Caco-2 (cell line): ENCODE results near the gene UBA5. TPM values are rescaled to one million over a fixed set of nuclear protein-coding genes. Genes with fewer than 3 reads are reported as not detected.

Experiments
- BruUV-seq: library from RNA; stranded (reverse); fragments of 400-500 nt; replicated peaks from 2 replicates; lab custom pipeline; 2021; lab: Mats Ljungman, UMichigan
- CTCF ChIA-PET: fragments of 300-600 bp; sonication (Branson Sonifier 250); formaldehyde crosslinking; loops from one replicate; lab custom pipeline; 2022; ENCODE audit warnings: antibody characterized with exemption; lab: Charles Lee
- POLR2A ChIA-PET: fragments of 300-600 bp; sonication (Branson Sonifier 250); formaldehyde crosslinking; loops from one replicate; lab custom pipeline; 2022; ENCODE audit warnings: antibody characterized with exemption; lab: Charles Lee
- DNase-seq, 2 experiments: peaks; one replicate each; pipeline versions ENCODE4 v3.0.0 to v3.0.0-alpha.2; 2020 to 2022
- H3K27me3 ChIP-seq: replicated peaks from 2 replicates; pipeline ENCODE4 v1.6.0; 2011; ENCODE audit warnings: low read length; ENCODE audit not compliant: control insufficient read depth, insufficient read depth
- H3K36me3 ChIP-seq: 2 replicates; pipeline ENCODE4 v1.5.1; 2011; ENCODE audit warnings: low read length; ENCODE audit not compliant: control insufficient read depth, insufficient read depth
- H3K4me1 ChIP-seq: fragments of 250-450 bp; sonication (Bioruptor Pico); 2 replicates; pipeline ENCODE4 v1.5.1; 2020; ENCODE audit warnings: mild to moderate bottlenecking
- H3K4me3 ChIP-seq: 2 replicates; pipeline ENCODE4 v1.5.1; 2011; ENCODE audit warnings: low read depth, mild to moderate bottlenecking, control low read depth, low read length
- H3K9me3 ChIP-seq: fragments of 250-450 bp; sonication (Bioruptor Pico); 2 replicates; pipeline ENCODE4 v1.5.1; 2020; ENCODE audit warnings: mild to moderate bottlenecking, moderate library complexity
- H3K27ac Mint-ChIP-seq: one replicate; pipeline ENCODE4 v1.8.0; 2022; ENCODE audit warnings: mixed read lengths; ENCODE audit not compliant: unreplicated experiment
- H3K27me3 Mint-ChIP-seq: one replicate; pipeline ENCODE4 v1.8.0; 2022; ENCODE audit warnings: mixed read lengths; ENCODE audit not compliant: insufficient read depth, unreplicated experiment
- H3K36me3 Mint-ChIP-seq: one replicate; pipeline ENCODE4 v1.8.0; 2022; ENCODE audit warnings: mild to moderate bottlenecking, mixed read lengths; ENCODE audit not compliant: insufficient read depth, unreplicated experiment
- H3K4me1 Mint-ChIP-seq: one replicate; pipeline ENCODE4 v1.8.0; 2022; ENCODE audit warnings: low read depth, mixed read lengths; ENCODE audit not compliant: unreplicated experiment
- H3K4me3 Mint-ChIP-seq: one replicate; pipeline ENCODE4 v1.8.0; 2022; ENCODE audit warnings: mild to moderate bottlenecking, moderate library complexity, mixed read lengths; ENCODE audit not compliant: unreplicated experiment
- H3K9me3 Mint-ChIP-seq: one replicate; pipeline ENCODE4 v1.8.0; 2022; ENCODE audit warnings: mixed read lengths; ENCODE audit not compliant: unreplicated experiment
- CTCF ChIP-seq, 2 experiments: fragments of 200-600 bp in 1 of 2; IDR thresholded peaks; 1 replicate in 1 of 2; 2 replicates in 1 of 2; pipeline versions ENCODE4 v1.5.1 to v1.8.0; 2011 to 2022; ENCODE audit warnings: antibody characterized with exemption in 1 of 2, control low read depth in 1 of 2, inconsistent platforms in 1 of 2, low read depth in 1 of 2, low read length in 1 of 2, mild to moderate bottlenecking in 1 of 2, moderate library complexity in 1 of 2; ENCODE audit not compliant: insufficient read depth in 1 of 2, severe bottlenecking in 1 of 2, unreplicated experiment in 1 of 2
- intact Hi-C: fragments of 100-400 bp; cut with micrococcal nuclease; formaldehyde crosslinking; loops from one replicate; pipeline ENCODE4 v1.10.0; 2022; ENCODE audit not compliant: unreplicated experiment
- total RNA-seq: library from RNA; stranded (reverse); gene quantifications from 2 replicates; pipeline ENCODE4 v1.2.3, GENCODE V29; 2022

The UBA5 gene
- total RNA-seq, 1 experiment from 2014 or later = 47.6 TPM

- no peak for TF ChIP-seq CTCF (IDR thresholded peaks at IDR 0.05; ENCODE audit: insufficient read depth in 1 of 2, low read depth in 1 of 2, low read length in 1 of 2, severe bottlenecking in 1 of 2, unreplicated experiment in 1 of 2)
- Mint-ChIP-seq H3K27me3 (no peaks in the 10 kb centered on the region), H3K36me3 (peaks cover 21% of the 10 kb centered on the region), H3K4me3 (no peak overlapping the region), H3K27ac (no peak overlapping the region), H3K4me1 (no peaks in the 10 kb centered on the region), H3K9me3 (no peaks in the 10 kb centered on the region)
- Histone ChIP-seq H3K4me1 (no peaks in the 10 kb centered on the region), H3K36me3 (peaks cover 2% of the 10 kb centered on the region; the same call in 1 of the 2 replicates), H3K27me3 (no peaks in the 10 kb centered on the region), H3K9me3 (no peaks in the 10 kb centered on the region), H3K4me3 (no peak overlapping the region)
- ChIA-PET CTCF (no interaction called here), POLR2A (no interaction called here)
- no peak for DNase-seq
- intact Hi-C loops = no loop called here
- no TSS peak for BruUV-seq
Observed at GRCh38 chr3:132694991-132695390, 34.9 kb downstream of the UBA5 start.

GRCh38 chr3:132695422-132695821 is 35.3 kb downstream of the UBA5 start:
- intact Hi-C loops = no loop called here
- no peaks in the 10 kb centered on the region for H3K27me3 ChIP-seq
- ChIA-PET CTCF (no interaction called here), POLR2A (no interaction called here)
- no peaks in the 10 kb centered on the region for H3K4me1 ChIP-seq
- BruUV-seq = no TSS peak
- H3K9me3 Mint-ChIP-seq = no peaks in the 10 kb centered on the region
- TF ChIP-seq CTCF (IDR thresholded peaks at IDR 0.05; ENCODE audit: insufficient read depth in 1 of 2, low read depth in 1 of 2, low read length in 1 of 2, severe bottlenecking in 1 of 2, unreplicated experiment in 1 of 2) = no peak
- no peaks in the 10 kb centered on the region for H3K9me3 ChIP-seq
- H3K27ac Mint-ChIP-seq = no peak overlapping the region
- peaks cover 2% of the 10 kb centered on the region; the same call in 1 of the 2 replicates for H3K36me3 ChIP-seq
- no peak overlapping the region for H3K4me3 Mint-ChIP-seq
- no peaks in the 10 kb centered on the region for H3K4me1 Mint-ChIP-seq
- DNase-seq = no peak
- H3K4me3 ChIP-seq = no peak overlapping the region
- peaks cover 21% of the 10 kb centered on the region for H3K36me3 Mint-ChIP-seq
- H3K27me3 Mint-ChIP-seq = no peaks in the 10 kb centered on the region

- Histone ChIP-seq H3K27me3 (no peaks in the 10 kb centered on the region), H3K36me3 (no peaks in the 10 kb centered on the region), H3K4me1 (no peaks in the 10 kb centered on the region), H3K9me3 (no peaks in the 10 kb centered on the region), H3K4me3 (no peak overlapping the region)
- Mint-ChIP-seq H3K4me1 (no peaks in the 10 kb centered on the region), H3K27me3 (no peaks in the 10 kb centered on the region), H3K27ac (no peak overlapping the region), H3K4me3 (no peak overlapping the region), H3K36me3 (peaks cover 31% of the 10 kb centered on the region), H3K9me3 (no peaks in the 10 kb centered on the region)
- TF ChIP-seq CTCF (IDR thresholded peaks at IDR 0.05; ENCODE audit: insufficient read depth in 1 of 2, low read depth in 1 of 2, low read length in 1 of 2, severe bottlenecking in 1 of 2, unreplicated experiment in 1 of 2) = no peak
- BruUV-seq = no TSS peak
- ChIA-PET CTCF (no interaction called here), POLR2A (no interaction called here)
- DNase-seq = no peak
- intact Hi-C loops = no loop called here
Observed at GRCh38 chr3:132703733-132704132, 43.6 kb downstream of the UBA5 start.
